AML-193 (cell line): ENCODE results near the gene LEKR1.

Experiments used
- DNase-seq, 2 experiments: peaks; one replicate each; lab custom pipeline; 2025; lab: John Stamatoyannopoulos, UW

LEKR1 gene

DNA sequence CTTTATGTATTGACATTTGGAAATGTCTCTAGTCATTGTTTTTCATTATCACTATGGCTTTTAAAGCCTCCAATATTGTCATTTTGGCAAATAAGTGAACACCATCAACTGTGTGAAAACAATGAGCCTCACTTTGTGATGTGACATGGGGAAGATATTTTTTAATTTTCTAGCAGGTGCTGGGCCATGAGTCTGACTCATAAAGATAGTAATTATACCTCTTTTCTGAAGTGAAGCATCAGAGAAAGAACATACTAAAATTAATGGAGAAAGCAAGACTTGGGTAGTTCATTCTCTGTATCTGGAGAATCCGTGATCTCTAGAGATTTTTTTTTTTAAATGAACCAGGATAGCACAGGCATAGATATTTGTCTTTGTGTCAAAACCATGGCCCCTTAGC lies 233.0 kb downstream of the LEKR1 start:
- DNase-seq = no peak

DNA sequence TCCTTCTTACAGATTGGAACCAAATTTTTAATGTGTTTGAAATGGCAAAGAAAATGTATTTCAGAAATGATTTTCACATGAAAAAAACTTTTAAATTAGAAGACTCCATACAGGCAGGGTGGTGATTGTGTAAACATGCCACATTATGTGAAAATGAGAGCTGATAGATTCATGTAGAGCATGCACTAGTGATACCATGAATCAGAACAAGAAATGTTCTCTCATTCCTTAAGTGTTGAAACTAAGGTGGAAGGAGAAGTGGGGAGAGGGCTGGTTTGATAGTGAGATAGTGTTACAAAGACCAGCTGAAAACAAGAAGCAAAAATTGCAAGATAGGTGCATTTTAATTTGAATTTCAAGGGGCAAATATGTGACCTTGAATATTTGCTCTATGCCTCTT lies 233.5 kb downstream of the LEKR1 start:
- no peak for DNase-seq

DNA sequence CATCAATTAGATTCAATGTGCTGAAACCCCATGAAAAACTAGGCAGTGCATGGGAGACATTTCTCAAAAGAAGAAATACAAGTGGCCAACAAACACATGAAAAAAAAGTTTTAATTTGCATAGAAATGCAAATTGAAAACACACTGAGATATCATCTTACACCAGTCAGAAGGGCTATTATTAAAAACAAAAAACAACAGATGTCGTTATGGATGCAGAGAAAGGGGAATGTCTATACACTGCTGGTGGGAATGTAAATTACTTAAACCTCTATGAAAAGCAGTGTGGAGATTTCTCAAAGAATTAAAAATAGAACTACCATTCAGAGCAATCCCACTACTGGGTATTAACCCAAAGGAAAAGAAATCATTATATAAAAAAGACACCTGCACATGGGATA lies 235.1 kb downstream of the LEKR1 start:
- no peak for DNase-seq

DNA sequence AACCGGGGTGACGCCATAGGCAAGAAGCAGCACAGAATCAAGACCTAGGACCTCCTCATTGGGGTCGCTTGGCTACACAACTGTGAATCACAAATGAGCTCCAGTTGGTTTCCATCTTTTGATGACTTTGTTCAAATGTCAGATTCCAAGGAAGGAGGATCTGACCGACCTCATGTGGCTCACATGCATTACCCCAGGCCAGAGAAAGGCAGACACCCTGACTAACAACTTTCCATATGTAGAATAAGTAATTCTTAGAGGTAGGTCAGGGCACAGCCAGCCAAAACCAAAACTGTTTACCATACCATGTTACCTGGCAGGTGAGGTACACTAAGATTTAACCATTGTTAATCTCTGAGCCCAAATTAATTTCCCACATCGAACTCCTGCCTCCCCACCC lies 237.3 kb downstream of the LEKR1 start:
- DNase-seq = no peak

DNA sequence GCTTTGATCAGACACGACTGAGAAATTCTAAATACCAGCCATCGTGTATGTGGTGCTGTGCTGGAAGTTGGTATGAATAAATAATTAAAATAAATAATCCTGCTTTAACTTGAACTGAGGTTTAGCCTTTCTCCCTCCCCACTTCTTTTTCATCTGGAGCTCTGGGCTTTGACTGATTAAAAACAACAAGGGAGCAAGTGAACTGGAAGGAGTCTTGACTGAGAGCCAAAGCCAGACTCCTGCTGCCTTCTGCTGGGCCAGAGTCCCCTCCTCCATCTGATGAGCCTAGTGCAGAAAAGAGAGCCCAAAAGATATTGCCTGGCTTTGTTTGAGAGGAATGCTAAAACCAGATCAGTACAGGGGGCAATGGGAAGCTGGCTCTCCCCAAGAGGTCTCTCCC lies 237.8 kb downstream of the LEKR1 start:
- no peak for DNase-seq

DNA sequence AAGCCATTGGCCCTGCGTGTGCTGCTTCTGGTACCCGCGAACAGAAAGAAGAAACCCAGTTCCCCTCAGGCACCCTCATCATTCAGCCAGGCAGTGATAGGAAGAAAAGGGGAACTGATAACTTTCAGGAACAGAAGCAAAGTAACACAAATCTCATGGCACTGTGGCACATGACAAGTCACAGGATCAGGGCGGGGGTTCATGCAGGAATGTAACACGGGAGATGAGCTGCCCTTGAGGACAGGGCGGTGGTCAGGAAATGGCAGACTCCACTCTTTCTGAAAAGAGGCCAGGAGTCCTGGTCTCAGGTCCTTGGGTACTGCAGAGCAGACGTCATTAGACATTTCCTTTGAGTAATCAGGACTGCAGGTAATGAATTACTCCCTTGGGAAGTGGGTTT lies 238.2 kb downstream of the LEKR1 start:
- no peak for DNase-seq

DNA sequence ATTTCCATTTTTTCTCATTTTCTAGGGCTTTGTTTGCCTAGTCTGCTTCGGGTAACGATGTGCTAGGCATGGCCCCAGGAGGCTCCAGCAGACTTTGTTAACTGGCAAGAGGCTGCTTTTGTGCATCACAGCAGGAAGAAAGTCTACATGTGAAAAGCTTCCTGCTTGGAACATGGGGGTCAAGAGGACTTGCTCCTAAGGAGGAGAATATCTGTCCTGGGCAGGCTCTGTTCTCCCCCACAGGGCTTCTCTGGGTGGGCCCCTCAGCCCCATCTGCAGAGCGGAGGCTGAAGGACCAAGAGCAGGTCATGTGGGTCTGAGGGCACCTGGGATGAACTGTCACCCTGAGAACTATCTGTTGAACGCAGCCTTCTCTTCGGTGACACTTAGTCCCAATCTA lies 239.0 kb downstream of the LEKR1 start:
- DNase-seq = no peak

DNA sequence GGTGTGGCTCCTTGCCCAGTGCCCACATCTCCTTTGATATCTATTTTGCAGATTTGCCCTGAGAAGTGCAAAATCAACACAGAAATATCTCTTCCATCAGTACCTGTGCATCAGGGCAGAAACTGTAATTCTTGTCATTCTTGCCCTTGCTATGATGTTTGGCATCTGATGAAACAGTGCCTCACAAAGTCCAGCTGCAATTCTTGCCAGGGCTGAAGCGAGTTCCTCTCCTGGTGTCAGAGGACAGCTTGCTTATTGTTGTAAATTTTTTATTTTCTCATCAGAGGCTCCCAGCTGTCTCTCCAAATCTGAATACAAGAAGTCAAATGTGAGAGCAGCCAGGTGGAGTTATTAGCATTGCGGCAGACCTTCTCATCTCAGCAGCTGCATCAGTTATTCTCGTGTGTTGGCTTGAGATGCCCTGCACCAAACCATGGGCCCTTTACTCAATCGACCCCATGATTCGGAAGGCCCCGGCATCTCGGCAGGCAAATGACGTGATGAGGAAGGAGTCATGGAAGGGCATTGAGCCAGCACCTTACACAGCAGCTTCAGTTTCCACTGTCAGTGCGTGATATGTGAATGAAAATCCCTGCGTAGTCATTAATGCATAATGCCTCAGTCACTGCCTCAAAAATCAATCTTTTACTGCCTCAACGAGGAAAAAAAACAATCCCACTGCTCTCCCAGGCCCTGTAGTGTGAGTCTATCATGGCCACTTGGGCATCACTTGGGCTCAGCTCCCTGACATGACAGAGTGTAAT lies 240.4 kb downstream of the LEKR1 start:
- no peak for DNase-seq

DNA sequence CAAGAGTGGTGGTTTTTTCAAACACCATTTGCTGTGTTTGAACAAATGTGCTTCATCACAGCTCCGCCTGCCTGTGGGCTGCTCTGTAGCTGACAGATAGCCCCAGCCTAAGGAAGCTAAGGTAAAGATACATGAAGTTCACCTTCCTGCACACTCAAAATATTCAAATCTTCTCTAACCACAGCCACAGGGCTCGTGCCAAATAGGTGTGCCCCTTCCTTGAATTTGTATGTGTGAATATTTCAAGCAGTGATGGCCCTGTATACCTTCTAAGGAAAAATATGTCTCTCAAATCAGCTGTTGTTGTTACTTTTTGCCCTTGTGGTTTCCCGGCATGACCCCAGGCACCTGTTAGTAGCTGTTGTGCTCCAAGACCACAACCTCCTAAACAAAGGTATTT lies 241.0 kb downstream of the LEKR1 start:
- no peak for DNase-seq

DNA sequence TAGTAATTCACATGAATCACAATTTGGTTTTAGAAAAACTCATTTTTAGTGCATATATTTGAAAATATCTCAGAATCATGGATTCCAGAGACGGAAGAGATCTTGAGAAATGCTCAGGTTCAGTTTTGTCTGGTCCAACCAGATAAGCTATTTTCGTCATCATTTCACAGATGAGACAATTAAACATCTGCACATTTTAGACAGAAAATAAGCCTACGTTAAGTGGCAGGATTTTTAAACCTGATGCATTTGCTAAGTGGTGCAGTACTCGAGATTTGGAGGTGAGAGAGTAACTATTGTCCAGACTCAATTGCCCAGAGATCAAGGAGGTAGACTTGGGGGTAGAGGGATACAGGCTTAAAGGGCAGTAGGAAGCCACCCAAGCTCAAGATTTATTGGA lies 243.3 kb downstream of the LEKR1 start:
- DNase-seq = no peak

DNA sequence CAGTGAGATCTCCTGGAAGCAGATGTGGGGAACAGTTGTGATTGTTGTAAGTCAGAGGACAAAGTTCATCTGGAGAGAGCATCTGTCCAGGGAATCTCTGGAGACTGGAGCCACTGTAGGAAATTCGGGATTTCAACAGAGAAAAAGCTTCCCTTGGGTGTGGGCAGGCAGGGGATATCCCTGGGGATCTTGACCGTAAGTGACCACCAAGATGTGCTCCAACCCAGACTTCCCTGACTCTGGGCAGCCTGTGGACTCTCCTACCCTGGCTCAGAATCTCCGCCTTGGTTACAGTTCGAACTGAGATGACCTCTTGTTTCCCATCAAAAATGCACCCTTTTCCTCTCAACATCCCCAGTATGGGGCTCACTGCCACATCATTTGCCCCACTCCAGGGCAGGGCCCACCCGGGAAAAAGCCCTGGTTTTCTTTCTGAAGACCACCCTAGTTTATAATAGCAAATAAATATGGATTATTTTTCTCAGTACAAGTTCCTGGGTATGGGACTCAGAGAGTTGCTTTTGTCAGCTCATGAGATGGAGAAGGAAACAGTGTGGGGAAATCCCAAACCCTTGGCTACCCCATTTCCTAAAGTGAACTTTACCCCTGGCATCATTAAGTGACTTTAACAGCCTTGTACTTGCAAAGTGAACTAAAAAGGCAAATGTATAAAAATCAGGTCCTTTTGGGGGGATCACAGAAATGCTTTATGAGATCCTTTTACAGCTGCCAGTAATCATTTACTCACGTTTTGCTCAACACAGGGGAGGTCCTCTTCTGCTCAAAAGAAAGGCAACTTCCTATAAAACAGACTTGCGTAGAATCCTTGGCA lies 243.9 kb downstream of the LEKR1 start:
- no peak for DNase-seq

DNA sequence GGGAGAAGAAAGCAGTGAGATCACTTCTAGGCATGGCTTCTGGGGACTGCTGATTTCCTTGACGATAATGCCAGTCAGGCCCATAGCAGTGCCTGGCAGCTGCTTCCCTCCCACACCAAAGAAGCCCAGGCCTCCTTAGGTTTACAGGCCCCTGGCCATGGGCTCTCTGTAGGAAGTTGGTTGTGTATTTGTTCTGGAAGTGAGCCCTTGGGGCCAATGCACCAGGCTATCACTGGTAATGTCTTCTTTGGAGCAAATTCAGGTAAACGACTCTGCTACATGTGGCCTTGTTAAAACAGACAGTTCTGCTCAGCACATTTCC lies 244.5 kb downstream of the LEKR1 start:
- DNase-seq = no peak

DNA sequence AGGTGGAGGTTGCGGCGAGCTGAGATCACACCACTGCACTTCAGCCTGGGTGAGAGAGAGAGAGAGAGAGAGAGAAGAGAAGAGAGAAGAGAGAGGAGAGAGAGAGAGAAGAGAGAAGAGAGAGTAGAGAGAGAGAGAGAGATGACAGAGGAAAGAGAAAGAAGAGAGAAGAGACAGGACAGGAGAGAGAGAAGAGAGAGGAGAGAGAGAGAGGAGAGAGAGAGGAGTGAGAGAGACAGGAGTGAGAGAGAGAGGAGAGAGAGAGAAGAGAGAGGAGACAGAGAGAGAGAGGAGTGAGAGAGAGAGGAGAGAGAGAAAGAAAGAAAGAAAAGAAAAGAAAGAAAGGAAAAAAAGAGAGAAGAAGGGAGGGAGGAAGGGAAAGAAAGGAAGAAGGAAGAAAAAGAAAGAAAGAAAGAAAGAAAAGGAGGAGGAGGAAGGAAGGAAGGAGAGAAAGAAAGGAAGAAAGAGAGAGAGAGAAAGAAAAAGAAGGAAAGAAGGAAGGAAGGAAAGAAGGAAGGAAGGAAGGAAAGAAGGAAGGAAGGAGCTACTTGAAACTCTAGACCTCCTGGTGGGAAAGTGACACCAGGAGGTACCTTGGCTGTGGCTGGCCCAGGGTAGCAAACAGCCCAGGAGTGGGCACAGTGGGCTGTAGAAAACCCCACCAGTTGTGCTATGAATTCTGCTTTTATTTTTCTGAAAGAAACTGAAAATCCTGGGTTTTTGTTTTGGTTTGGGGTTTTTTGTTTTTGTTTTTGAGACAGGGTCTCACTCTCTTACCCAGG lies 245.8 kb downstream of the LEKR1 start:
- no peak for DNase-seq

DNA sequence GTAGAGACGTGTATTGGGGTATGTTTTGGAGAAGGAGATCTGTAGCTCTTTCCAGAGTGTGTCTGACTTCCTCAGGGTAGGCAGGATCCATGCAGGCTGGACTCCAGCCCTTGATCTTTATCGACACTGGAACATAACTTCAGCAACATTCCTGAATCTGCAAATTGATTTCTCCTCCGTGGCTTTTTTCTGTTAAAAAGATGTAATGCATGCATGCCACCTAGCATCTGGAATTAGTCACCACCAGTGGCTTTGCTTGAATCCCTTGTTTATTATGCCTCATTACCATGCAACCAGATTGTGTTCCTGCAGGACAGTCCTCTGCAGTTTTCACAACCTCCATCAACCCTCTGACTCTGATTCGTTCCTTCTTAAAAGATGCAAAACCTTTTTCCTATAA lies 247.7 kb downstream of the LEKR1 start:
- DNase-seq = no peak

DNA sequence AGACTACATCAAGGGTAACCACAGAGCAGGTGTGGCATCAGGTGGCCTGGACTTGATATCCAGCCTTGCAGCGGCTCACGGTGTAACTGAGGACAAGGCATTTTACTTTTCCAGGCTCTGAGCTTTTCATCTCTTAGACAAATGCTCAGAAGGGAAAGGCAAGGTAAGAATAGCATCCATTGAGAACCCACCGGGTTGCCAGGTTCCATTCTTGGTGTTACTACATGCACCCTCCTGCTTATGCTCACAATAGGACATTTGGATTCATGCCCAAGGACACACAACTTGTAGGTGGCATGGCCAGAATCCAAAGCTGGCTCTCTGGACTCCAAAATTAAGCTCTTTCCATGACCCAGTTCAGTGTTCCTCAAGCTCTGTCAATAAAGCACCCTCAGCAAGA lies 248.3 kb downstream of the LEKR1 start:
- no peak for DNase-seq

DNA sequence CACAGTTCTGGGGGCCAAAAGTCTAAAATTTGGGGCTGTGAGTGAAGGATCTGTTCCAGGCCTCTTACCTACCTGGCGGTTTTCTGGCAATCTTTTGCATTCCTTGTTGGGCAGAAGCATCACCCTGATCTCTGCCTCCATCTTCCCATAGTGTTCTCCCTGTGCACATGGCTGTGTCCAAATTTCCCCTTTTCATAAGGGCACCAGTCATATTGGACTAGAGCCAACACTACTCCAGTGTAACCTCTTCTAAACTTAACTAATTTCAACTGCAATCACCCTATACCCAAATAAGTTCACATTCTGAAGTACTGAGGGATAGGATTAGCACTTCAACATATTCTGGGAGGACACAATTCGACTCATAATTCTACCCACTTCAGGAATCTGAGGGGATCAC lies 248.8 kb downstream of the LEKR1 start:
- no peak for DNase-seq

DNA sequence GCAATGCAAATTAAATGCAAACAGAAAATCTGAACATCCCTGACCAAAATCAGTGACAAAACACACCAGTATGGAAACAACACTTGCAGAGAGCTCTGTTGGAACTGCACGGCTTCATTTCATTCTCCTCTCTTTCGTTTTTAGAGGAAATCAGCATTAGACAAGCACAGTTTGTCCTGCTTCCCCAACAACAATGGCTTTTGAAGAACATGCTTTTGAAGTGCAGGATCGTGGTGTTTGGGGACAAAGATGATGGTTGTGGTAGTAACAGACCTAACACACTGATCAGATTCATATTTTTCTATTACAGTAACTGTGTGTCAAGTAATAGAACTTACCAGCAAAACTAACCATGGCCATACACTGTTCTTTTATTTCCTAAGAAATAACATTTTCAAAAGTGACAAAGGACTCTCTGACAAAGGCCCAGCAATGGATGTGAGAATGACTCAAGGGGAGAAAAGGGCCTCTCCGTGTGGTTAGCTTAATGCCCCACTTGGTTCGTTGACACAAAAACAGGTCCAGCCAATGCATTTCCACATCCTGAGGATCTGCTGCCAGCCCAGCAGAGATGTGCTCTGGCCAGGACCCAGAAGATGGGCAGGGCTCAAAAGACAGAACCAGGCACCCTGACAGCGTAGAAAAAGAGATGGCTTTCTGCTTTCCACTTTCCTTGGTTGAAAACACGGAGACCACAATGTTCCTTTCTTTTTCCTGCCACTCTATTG lies 249.7 kb downstream of the LEKR1 start:
- no peak for DNase-seq

DNA sequence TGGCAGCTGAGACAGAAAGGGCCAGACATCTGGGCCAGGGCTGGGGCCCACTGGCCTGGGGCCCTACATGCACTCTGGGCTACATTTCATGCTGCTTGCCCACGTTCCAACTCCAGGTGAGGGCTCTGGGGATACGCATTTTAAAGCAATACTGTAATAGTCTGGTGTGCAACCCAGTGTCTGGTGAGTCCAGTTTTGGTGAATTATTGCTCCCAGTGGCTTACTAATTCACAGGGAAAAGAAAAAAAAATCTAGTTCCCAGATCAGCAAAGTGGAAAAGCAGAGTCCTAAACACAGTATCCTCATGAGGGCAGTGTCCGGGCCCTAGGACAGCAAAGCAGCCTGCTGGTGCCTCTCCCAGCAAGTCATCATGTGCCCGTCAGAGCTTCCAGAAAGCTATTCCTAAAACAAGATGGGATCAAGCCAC lies 251.4 kb downstream of the LEKR1 start:
- DNase-seq = no peak

DNA sequence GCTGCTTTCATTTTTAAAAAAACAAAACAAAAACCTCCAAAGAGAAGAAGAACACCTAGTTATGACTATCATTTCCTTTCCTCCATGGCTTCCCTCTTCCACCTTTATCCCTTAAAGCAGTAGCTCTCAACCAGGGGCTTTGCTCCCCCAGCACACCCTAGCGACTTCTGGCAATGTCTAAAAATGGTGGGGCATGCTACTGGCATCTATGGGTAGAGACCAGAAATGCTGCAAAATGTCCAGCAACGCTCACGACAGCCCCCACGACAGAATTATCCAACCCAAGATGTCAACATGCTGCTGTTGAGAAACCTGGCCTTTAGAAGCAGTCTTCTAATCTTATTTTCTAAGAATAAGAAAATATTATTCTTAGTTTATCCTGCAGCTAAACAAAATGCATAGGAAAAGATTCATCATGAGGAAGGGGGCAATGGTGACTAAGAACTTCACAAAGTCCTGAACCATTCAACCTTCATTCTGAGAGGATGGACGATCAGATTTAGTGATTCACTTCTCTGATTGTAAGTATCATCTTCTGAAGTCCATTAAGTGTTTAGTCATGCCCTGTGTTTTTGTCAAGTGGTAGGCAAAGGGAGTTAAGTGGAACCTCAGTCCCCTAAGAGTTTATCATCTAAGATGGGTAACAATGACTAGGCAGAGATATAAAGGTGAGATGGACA lies 252.1 kb downstream of the LEKR1 start:
- DNase-seq = no peak

DNA sequence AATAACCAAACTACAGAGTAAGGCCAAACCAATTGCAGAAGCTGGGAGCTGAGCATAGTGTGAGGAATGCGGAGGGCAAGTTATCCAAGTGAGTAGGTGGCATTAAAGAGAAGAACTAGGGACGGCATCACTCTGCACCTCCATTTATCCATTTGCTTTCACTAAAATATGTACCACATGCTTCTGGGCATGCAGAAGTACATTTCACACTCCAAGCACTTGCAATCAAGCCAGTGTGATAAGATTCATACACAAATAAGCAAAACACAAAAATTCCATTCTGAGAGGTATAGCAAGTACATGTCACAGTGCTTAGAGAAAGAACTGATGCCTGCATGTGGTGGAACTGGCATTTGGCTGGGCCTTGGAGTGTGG lies 252.6 kb downstream of the LEKR1 start:
- DNase-seq = no peak

DNA sequence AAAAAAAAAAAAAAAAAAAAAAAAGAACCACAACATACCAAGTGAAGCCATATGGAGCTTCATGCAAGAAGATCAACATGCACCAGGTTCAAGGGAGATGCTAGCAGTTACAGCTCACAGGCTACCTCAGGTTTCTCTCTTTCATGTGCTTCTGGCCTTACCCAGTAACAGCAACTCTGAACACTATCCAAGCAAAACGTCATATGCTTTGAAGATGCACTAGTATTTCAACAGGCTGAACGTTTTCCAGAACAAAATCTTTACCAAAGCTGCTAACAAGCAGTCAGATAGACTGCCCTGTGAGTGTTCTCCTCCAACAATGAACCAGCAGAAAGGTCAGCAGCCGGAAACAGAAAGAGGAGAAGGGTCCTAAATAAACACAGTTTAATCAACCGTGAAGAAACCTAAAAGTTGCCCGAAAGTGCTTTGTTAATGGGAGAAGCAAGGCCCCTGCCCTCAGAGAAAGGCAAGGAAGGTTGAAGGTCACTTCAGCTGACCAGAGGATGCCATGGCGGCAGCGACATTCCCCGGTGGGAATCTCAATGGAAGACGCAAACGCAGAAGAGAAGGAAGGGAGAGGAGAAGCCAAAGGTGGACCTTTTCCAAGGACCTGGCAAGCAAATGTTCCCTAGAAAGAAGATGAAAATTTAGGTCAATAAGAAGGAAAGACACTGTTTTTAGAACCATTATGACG lies 253.7 kb downstream of the LEKR1 start:
- no peak for DNase-seq
